Fibroblast of lung (primary cell): Measurements from ENCODE around the gene ZNRF4.

Experiments
- CTCF ChIP-seq, 2 donors: IDR thresholded peaks in 1 of 2; conservative IDR thresholded peaks in 1 of 2; 1 replicate in 1 of 2; 2 replicates in 1 of 2; pipeline ENCODE4 v1.5.1; 2011 to 2012; ENCODE audit warnings: low read length in 2 of 2, control low read depth in 1 of 2, inconsistent platforms in 1 of 2, low read depth in 1 of 2, mild to moderate bottlenecking in 1 of 2
- EZH2 ChIP-seq: IDR thresholded peaks from 2 replicates; pipeline ENCODE4 v1.5.1; 2012; ENCODE audit warnings: low read length, control low read depth, mild to moderate bottlenecking; ENCODE audit errors: missing control alignments

GRCh38 chr19:5491565-5491964 lies 36.3 kb downstream of the ZNRF4 start:
- TF ChIP-seq CTCF (conservative IDR thresholded peaks at IDR 0.05 in 1 of 2, IDR thresholded peaks at IDR 0.05 in 1 of 2; ENCODE audit: low read depth in 1 of 2, low read length in 2 of 2) (no peak), EZH2 (no peak)
